KMS-11 (cell line): ENCODE results near the gene SC5D.

ENCODE experiments used
- H2AFZ ChIP-seq: fragments of 200-600 bp; sonication (generic); 2 replicates; pipeline ENCODE4 v1.6.1; 2016; ENCODE audit warnings: antibody characterized with exemption, mixed run types, low read depth
- H3K27ac ChIP-seq: fragments of 200-600 bp; sonication (generic); 2 replicates; pipeline ENCODE4 v1.6.1; 2016; ENCODE audit warnings: mild to moderate bottlenecking, mixed run types
- H3K27me3 ChIP-seq: fragments of 200-600 bp; sonication (generic); 2 replicates; pipeline ENCODE4 v1.6.1; 2017; ENCODE audit warnings: mild to moderate bottlenecking, low read depth, mixed run types, moderate library complexity; ENCODE audit not compliant: insufficient read depth
- H3K36me3 ChIP-seq: fragments of 200-600 bp; sonication (generic); 2 replicates; pipeline ENCODE4 v1.6.1; 2017; ENCODE audit warnings: mild to moderate bottlenecking, mixed run types; ENCODE audit not compliant: insufficient read depth
- H3K4me1 ChIP-seq: fragments of 200-600 bp; sonication (generic); 2 replicates; pipeline ENCODE4 v1.6.1; 2016; ENCODE audit warnings: mild to moderate bottlenecking, low read depth, mixed run types; ENCODE audit not compliant: poor library complexity, severe bottlenecking
- H3K4me2 ChIP-seq: fragments of 200-600 bp; sonication (generic); 2 replicates; pipeline ENCODE4 v1.7.0; 2016; ENCODE audit warnings: mild to moderate bottlenecking, mixed run types
- H3K4me3 ChIP-seq: fragments of 200-600 bp; sonication (generic); IDR thresholded peaks from 2 replicates; pipeline ENCODE4 v1.6.1; 2017; ENCODE audit warnings: low read depth, low read length, mixed read lengths; ENCODE audit not compliant: insufficient read depth
- H3K79me2 ChIP-seq: fragments of 200-600 bp; sonication (generic); 2 replicates; pipeline ENCODE4 v1.6.1; 2016; ENCODE audit warnings: low read depth, mixed run types; ENCODE audit not compliant: insufficient read depth
- H3K9ac ChIP-seq: fragments of 200-600 bp; sonication (generic); 2 replicates; pipeline ENCODE4 v1.6.1; 2016; ENCODE audit warnings: mild to moderate bottlenecking, mixed run types
- H4K20me1 ChIP-seq: fragments of 200-600 bp; sonication (generic); 2 replicates; pipeline ENCODE4 v1.6.1; 2016; ENCODE audit warnings: mild to moderate bottlenecking, mixed run types; ENCODE audit not compliant: insufficient read depth
- CTCF ChIP-seq: fragments of 200-600 bp; sonication (generic); conservative IDR thresholded peaks from 2 replicates; pipeline ENCODE4 v1.6.1; 2017; ENCODE audit warnings: low read depth, mild to moderate bottlenecking, antibody characterized with exemption, low read length, moderate library complexity, mixed read lengths

The SC5D gene

GRCh38 chr11:121248496-121248895 is 44.1 kb upstream of the SC5D start:
- Histone ChIP-seq H3K4me2 (no peak overlapping the region), H2AFZ (no peak overlapping the region), H3K9ac (no peak overlapping the region), H3K79me2 (no peaks in the 10 kb centered on the region), H3K27me3 (no peaks in the 10 kb centered on the region), H3K27ac (no peak overlapping the region), H4K20me1 (no peaks in the 10 kb centered on the region), H3K4me3 (no peak overlapping the region), H3K36me3 (no peaks in the 10 kb centered on the region), H3K4me1 (no peaks in the 10 kb centered on the region)
- no peak for TF ChIP-seq CTCF

GRCh38 chr11:121249039-121249663 is 43.4 kb upstream of the SC5D start:
- H3K9ac ChIP-seq: no peak overlapping the region
- no peaks in the 10 kb centered on the region for H4K20me1 ChIP-seq
- H3K27ac ChIP-seq: no peak overlapping the region
- no peaks in the 10 kb centered on the region for H3K4me1 ChIP-seq
- no peak overlapping the region for H2AFZ ChIP-seq
- no peaks in the 10 kb centered on the region for H3K27me3 ChIP-seq
- H3K79me2 ChIP-seq: no peaks in the 10 kb centered on the region
- no peaks in the 10 kb centered on the region for H3K36me3 ChIP-seq
- TF ChIP-seq CTCF: peak; percentile 65
- H3K4me2 ChIP-seq: no peak overlapping the region
- no peak overlapping the region for H3K4me3 ChIP-seq

- no peak overlapping the region for H3K4me2 ChIP-seq
- H3K4me1 ChIP-seq: no peaks in the 10 kb centered on the region
- no peaks in the 10 kb centered on the region for H3K36me3 ChIP-seq
- no peak overlapping the region for H2AFZ ChIP-seq
- no peak overlapping the region for H3K27ac ChIP-seq
- no peaks in the 10 kb centered on the region for H3K79me2 ChIP-seq
- no peak overlapping the region for H3K9ac ChIP-seq
- H3K27me3 ChIP-seq: no peaks in the 10 kb centered on the region
- no peak for TF ChIP-seq CTCF
- H4K20me1 ChIP-seq: no peaks in the 10 kb centered on the region
- no peak overlapping the region for H3K4me3 ChIP-seq
Observed at GRCh38 chr11:121250843-121251242, 41.7 kb upstream of the SC5D start.

GRCh38 chr11:121253951-121254350 is 38.6 kb upstream of the SC5D start:
- no peaks in the 10 kb centered on the region for H4K20me1 ChIP-seq
- no peaks in the 10 kb centered on the region for H3K36me3 ChIP-seq
- H3K4me1 ChIP-seq: no peaks in the 10 kb centered on the region
- no peak overlapping the region for H3K9ac ChIP-seq
- H3K79me2 ChIP-seq: no peaks in the 10 kb centered on the region
- TF ChIP-seq CTCF: no peak
- no peak overlapping the region for H2AFZ ChIP-seq
- H3K4me3 ChIP-seq: no peak overlapping the region
- no peak overlapping the region for H3K27ac ChIP-seq
- no peak overlapping the region for H3K4me2 ChIP-seq
- H3K27me3 ChIP-seq: no peaks in the 10 kb centered on the region
